ENCODE results near the gene ICOS.

- no peak for TF ChIP-seq POLR2AphosphoS5 (IDR thresholded peaks at IDR 0.05)
- TF ChIP-seq EP300 (conservative IDR thresholded peaks at IDR 0.05; ENCODE audit: poor library complexity, severe bottlenecking), result no peak
Observed at GRCh38 chr2:203900253-203900652, 36.3 kb upstream of the ICOS start.
